Adrenal gland (tissue), 12 donors: ENCODE results near the gene RSL24D1. TPM values are rescaled to one million over a fixed set of nuclear protein-coding genes. Genes with fewer than 3 reads are reported as not detected.

Experiments
- DNase-seq, 7 donors: peaks; one replicate each; pipeline ENCODE4 v3.0.0-alpha.2; 2019 to 2020
- H3K27ac ChIP-seq, 5 donors: fragments of 200-600 bp; sonication (generic) in 4 of 5; 1 replicate in 3 of 5; 2 replicates in 2 of 5; pipeline versions ENCODE4 v1.5.1 to v1.8.0; 2016 to 2020; ENCODE audit warnings: mild to moderate bottlenecking in 1 of 5
- H3K27me3 ChIP-seq: fragments of 200-600 bp; 2 replicates; pipeline ENCODE4 v1.8.0; 2021
- H3K36me3 ChIP-seq, 2 donors: fragments of 200-600 bp; replicated peaks in 1 of 2; 1 replicate in 1 of 2; 2 replicates in 1 of 2; pipeline versions ENCODE4 v1.5.1 to v1.8.0; 2018 to 2022
- H3K4me1 ChIP-seq, 2 donors: fragments of 200-600 bp; replicated peaks in 1 of 2; 1 replicate in 1 of 2; 2 replicates in 1 of 2; pipeline versions ENCODE4 v1.5.1 to v1.8.0; 2018 to 2021
- H3K4me3 ChIP-seq, 4 donors: fragments of 200-600 bp; sonication (generic) in 3 of 4; one replicate each; pipeline ENCODE4 v1.5.1; 2016 to 2018
- H3K9me3 ChIP-seq, 3 donors: fragments of 200-600 bp; sonication (generic) in 1 of 3; replicated peaks in 1 of 3; 1 replicate in 2 of 3; 2 replicates in 1 of 3; pipeline versions ENCODE4 v1.5.1 to v1.8.0; 2016 to 2021
- POLR2A ChIP-seq, 2 donors: fragments of 450-650 bp; IDR thresholded peaks; one replicate each; pipeline ENCODE4 v1.6.1; 2017; ENCODE audit warnings: antibody characterized with exemption in 2 of 2, mild to moderate bottlenecking in 2 of 2, moderate library complexity in 1 of 2
- WGBS, 4 donors: extraction: QIAGEN DNeasy Blood & Tissue Kit in 2 of 4; methylation state at CpG; one replicate each; pipeline versions ENCODE4 v1.1.5 to v1.1.7; 2013 to 2017; 5-methylcytosine and 5-hydroxymethylcytosine counted together
- intact Hi-C, 2 donors: fragments of 100-400 bp; cut with DNase I; formaldehyde crosslinking; loops; one replicate each; pipeline versions ENCODE4 v1.14.1 to v1.15.0; 2022 to 2023
- polyA plus RNA-seq, 3 donors: library from polyadenylated mRNA; stranded (reverse); fragments of 200-250 nt in 2 of 3; fragments of 350-450 nt in 1 of 3; fragmentation: Illumina TruSeq in 1 of 3; extraction: RNeasy Lipid Tissue Mini Kit (QIAGEN cat#74804) in 1 of 3; gene quantifications; one replicate each; pipeline ENCODE4 v1.2.3, GENCODE V29; 2013 to 2014
- total RNA-seq, 9 donors: library from RNA; depleted of rRNA in 4 of 9; stranded (reverse); fragments of >200 nt in 4 of 9; fragments of 120-200 nt in 1 of 9; fragmentation: NEBNext Ultra II Directional in 1 of 9; extraction: Animal tissue kit (Norgen Biotek cat#: 25700) in 1 of 9; gene quantifications; one replicate each; pipeline versions ENCODE4 v1.1.0 to v1.2.4, GENCODE V29; 2013 to 2023
- TF ChIP-seq, protein P1 (sequence below), 6 experiments: fragments of 450-650 bp in 4 of 6; fragments of 200-600 bp in 2 of 6; sonication (generic) in 1 of 6; IDR thresholded peaks; 1 replicate in 5 of 6; 2 replicates in 1 of 6; pipeline versions ENCODE4 v1.5.1 to v1.8.0; 2016 to 2021; ENCODE audit warnings: antibody characterized with exemption in 6 of 6, mild to moderate bottlenecking in 2 of 6, moderate library complexity in 1 of 6
- donor health status: healthy with polysubstance abuse.
- donor health status: Bipolar disorder and iron deficiency.
- donor health status: DM: yes; HTN: yes; CAD: no.
- donor health status: DM: no; HTN: no; CAD: no.
- donor health status: DM: no; HTN: no; CAD: no.
- donor health status: DM: yes; HTN: yes; CAD: no.

Gene RSL24D1
- total and polyA plus RNA-seq, 12 donors = 31.9 to 76.2 (median 50.7) TPM

DNA sequence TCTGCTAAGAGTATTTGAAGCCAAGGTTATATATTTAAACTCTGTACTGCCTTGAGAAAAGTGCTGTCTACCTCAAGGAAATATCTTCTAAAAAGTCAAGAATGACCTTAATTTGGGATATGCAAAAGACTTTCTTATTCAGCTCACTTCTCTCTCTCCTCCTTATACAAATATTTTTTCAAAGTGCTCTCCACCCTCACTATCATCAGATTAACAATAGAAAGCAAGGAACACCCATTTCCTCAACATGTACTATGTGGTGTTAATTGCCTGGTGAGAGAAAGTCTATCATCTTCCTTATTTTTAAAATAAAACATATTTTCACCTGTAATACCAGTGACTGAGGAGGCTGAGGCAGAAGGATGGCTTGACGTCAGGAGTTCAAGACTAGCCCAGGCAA lies 44.4 kb upstream of the RSL24D1 start:
- intact Hi-C loops = no loop called here
- H3K36me3 ChIP-seq = no peaks in the 10 kb centered on the region
- H3K27ac ChIP-seq = no peak overlapping the region
- 93 to 97% (median 95%) methylated on average over 1 of the region's 1 CpG for WGBS, 4 donors
- H3K4me1 ChIP-seq = no peaks in the 10 kb centered on the region
- H3K9me3 ChIP-seq = no peaks in the 10 kb centered on the region
- no peaks in the 10 kb centered on the region for H3K27me3 ChIP-seq
- no peak for DNase-seq
- H3K4me3 ChIP-seq = no peak overlapping the region
- TF ChIP-seq POLR2A (IDR thresholded peaks at IDR 0.05) = no peak
- TF ChIP-seq, protein P1, sequence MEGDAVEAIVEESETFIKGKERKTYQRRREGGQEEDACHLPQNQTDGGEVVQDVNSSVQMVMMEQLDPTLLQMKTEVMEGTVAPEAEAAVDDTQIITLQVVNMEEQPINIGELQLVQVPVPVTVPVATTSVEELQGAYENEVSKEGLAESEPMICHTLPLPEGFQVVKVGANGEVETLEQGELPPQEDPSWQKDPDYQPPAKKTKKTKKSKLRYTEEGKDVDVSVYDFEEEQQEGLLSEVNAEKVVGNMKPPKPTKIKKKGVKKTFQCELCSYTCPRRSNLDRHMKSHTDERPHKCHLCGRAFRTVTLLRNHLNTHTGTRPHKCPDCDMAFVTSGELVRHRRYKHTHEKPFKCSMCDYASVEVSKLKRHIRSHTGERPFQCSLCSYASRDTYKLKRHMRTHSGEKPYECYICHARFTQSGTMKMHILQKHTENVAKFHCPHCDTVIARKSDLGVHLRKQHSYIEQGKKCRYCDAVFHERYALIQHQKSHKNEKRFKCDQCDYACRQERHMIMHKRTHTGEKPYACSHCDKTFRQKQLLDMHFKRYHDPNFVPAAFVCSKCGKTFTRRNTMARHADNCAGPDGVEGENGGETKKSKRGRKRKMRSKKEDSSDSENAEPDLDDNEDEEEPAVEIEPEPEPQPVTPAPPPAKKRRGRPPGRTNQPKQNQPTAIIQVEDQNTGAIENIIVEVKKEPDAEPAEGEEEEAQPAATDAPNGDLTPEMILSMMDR (IDR thresholded peaks at IDR 0.05) = no peak

DNA sequence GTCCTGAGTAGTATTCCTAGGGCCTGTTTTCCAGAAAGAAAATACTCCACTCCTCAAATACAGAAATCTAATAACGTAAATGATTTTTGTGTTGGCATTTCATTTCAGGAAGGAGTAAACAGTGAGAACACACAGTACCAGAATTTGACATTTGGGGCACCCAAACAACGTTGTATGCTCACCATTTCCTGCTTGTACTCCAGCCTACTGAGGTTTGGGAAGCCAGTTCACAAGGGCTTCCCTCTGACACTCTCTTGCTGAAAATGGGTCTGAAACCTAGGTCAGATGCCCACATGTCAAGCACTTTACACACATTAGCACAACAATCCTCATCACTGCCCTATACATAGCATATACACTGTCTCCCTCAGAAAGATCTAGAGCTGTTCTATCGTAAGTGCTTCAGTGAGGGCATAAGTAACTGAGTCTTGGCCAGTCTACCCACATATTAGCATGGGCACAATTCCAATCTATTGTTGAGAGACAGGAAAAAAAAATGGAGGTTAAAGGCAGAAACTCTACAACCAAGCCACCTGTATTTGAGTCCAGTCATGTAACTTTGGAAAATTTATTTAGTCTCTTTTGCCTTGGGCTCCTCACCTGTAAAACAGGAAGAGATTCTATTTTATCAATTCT lies 43.5 kb upstream of the RSL24D1 start:
- TF ChIP-seq, protein P1 (IDR thresholded peaks at IDR 0.05) = no peak
- no peak for TF ChIP-seq POLR2A (IDR thresholded peaks at IDR 0.05)
- intact Hi-C loops = no loop called here
- no peak for DNase-seq
- WGBS, 4 donors = 76 to 86% (median 82%) methylated on average over 3 of the region's 3 CpGs
- no peaks in the 10 kb centered on the region for H3K4me1 ChIP-seq
- no peak overlapping the region for H3K27ac ChIP-seq
- no peaks in the 10 kb centered on the region for H3K27me3 ChIP-seq
- no peaks in the 10 kb centered on the region for H3K36me3 ChIP-seq
- no peak overlapping the region for H3K4me3 ChIP-seq
- no peaks in the 10 kb centered on the region for H3K9me3 ChIP-seq

DNA sequence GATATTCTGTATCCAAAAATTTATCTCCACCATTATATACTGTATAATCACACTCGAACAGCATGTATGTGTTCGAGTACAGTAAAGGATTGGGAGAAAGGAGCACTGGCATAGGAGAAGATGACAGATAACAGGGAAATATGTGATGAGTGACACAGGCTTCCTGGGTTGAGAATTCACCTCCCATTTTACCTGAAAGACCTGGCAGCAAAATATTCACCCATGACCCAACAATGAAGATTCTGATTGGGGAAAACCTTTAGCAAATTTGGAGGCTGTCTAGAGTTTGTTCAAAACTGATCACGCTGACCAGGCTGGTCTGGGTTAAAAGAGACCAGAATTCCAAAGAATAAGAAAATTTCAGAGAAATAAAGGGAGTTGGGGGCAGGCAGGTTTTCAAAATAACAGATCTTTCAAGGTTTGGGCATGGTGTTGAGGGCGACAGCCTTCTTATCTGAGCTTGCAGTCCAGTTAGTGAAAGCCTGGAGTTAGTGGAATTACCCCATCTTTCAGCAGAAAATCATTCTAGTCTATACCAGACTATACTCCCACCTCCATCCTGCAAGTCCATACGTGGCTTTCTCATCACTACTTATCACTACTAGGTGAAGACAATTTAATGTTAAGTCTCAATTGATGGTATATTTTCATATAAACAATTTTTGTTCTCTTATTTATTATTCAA lies 42.8 kb upstream of the RSL24D1 start:
- H3K9me3 ChIP-seq = no peaks in the 10 kb centered on the region
- no peaks in the 10 kb centered on the region for H3K36me3 ChIP-seq
- no peaks in the 10 kb centered on the region for H3K27me3 ChIP-seq
- intact Hi-C loops = no loop called here
- WGBS, 4 donors = 79 to 94% (median 90%) methylated on average over 5 of the region's 5 CpGs
- H3K4me1 ChIP-seq = no peaks in the 10 kb centered on the region
- TF ChIP-seq, protein P1 (IDR thresholded peaks at IDR 0.05) = no peak
- TF ChIP-seq POLR2A (IDR thresholded peaks at IDR 0.05) = no peak
- DNase-seq = no peak
- H3K4me3 ChIP-seq = no peak overlapping the region
- no peak overlapping the region for H3K27ac ChIP-seq

DNA sequence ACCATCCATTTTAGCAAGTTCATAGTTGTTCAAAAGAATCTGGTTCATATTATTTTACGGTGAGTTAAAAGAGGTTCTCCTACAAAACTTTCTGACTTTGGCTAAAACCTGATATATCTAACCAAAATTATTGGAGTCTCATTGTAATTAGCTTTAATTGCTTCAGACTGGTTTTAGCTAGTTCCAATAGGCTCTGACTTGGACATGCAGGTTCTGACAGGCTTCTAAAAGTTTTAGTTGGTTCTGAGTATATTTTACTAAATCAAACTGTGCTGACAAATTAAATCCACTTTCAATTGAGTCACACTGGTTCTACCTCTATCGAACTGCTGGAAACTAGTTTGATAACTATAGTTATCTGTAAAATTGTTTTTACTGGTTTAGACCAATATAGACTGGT lies 42.1 kb upstream of the RSL24D1 start:
- WGBS, 4 donors = 97 to 99% (median 98%) methylated on average over 2 of the region's 2 CpGs

More for the DNA sequence above, 42.1 kb upstream of the RSL24D1 start:
- no peaks in the 10 kb centered on the region for H3K27me3 ChIP-seq
- H3K4me3 ChIP-seq = no peak overlapping the region
- no peak for TF ChIP-seq POLR2A (IDR thresholded peaks at IDR 0.05)
- no peak for DNase-seq
- H3K27ac ChIP-seq = no peak overlapping the region
- intact Hi-C loops = no loop called here
- H3K9me3 ChIP-seq = no peaks in the 10 kb centered on the region
- no peaks in the 10 kb centered on the region for H3K4me1 ChIP-seq
- no peaks in the 10 kb centered on the region for H3K36me3 ChIP-seq
